ENCODE measurements around the gene CLIC3. TPM values are rescaled to one million over a fixed set of nuclear protein-coding genes. Genes with fewer than 3 reads are reported as not detected.

CLIC3 gene
- total and polyA plus RNA-seq, 2 experiments from 2014 or later: 37.7 to 98.9 TPM

DNA sequence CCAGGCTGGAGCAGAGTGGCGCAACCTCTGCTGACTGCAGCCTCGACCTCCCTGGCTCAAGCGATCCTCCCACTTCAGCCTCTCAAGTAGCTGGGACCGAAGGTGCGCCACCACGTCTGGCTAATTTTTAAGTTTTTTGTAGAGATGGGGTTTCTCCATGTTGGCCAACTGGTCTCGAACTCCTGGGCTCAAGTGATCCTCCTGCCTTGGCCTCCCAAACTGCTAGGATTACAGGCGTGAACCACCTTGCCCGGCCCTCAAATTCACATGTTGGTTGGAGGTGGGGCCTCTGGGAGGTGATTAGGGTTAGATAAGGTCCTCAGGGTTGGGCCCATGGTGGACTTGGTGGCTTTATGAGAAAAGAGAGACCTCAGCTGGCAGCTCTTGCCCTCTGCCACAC, 34.2 kb downstream of the CLIC3 start:
- Histone ChIP-seq H3K4me1 (ENCODE audit: insufficient read depth) (no peaks in the 10 kb centered on the region), H3K9me3 (ENCODE audit: low read depth) (no peaks in the 10 kb centered on the region), H3K27ac (no peak overlapping the region), H2AFZ (no peak overlapping the region), H3K27me3 (replicated peaks; ENCODE audit: insufficient read depth) (no peaks in the 10 kb centered on the region), H3K4me3 (no peak overlapping the region), H4K20me1 (ENCODE audit: insufficient read depth) (no peaks in the 10 kb centered on the region), H3F3A (ENCODE audit: insufficient read depth) (no peaks in the 10 kb centered on the region), H3K9ac (no peak overlapping the region), H3K36me3 (ENCODE audit: low read depth) (no peaks in the 10 kb centered on the region), H3K79me2 (ENCODE audit: insufficient read depth) (no peaks in the 10 kb centered on the region), H3K4me2 (ENCODE audit: unreplicated experiment) (no peak overlapping the region), H3K9me2 (ENCODE audit: insufficient read depth) (no peaks in the 10 kb centered on the region)
- no peak for TF ChIP-seq EZH2 (IDR thresholded peaks at IDR 0.05; ENCODE audit: insufficient read depth, poor library complexity, severe bottlenecking)
- WGBS, 2 experiments (ENCODE audit: low coverage in 1 of 2, low lambda C conversion rate in 2 of 2, missing lambda C conversion rate in 2 of 2): 84 to 85% methylated on average over 9 of the region's 9 CpGs
- no peak for DNase-seq
- in situ Hi-C loops (cut with MboI): no loop called here

DNA sequence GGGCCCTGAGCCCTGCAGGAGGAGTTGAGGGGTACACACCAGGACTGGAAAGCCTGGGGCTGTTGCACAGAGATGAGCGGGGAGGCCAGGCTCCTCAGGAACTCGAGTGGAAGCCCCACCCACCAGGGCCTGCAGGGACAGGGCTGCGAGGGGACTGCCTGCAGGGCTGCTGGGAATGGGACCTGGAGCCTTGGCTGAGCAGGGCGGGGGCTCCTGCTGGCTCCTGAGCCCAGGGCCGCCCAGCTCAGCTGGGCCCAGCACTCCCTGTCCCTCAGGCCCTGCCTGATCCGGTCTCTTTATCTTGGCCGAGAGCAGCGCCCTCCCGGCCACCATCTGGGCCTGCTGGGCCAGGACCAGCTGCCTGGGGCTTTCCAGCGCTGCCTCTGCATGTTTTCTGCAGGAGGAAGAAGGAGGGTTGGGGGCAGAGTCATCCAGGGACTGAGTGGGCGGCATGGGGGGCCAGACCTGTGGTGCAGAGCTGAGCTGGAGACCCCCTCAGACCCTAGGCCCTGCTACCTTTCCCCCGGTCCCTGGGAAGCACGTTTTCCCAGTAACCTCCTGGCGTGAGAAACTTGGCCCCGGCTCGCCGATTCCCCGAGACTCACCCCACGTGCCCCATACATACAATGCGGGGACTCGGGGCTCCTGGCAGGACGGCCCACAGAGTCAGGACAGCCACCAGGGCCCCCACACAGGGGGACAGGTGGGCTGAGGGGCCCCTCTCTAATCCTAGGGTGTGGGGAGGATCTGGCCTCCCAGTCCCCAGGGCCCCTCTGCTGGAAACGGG, 34.9 kb downstream of the CLIC3 start:
- Histone ChIP-seq H3K4me3 (no peak overlapping the region), H2AFZ (no peak overlapping the region), H3K4me2 (ENCODE audit: unreplicated experiment) (no peak overlapping the region), H3K36me3 (ENCODE audit: low read depth) (no peaks in the 10 kb centered on the region), H3K27ac (no peak overlapping the region), H3K4me1 (ENCODE audit: insufficient read depth) (no peaks in the 10 kb centered on the region), H3K9me2 (ENCODE audit: insufficient read depth) (no peaks in the 10 kb centered on the region), H3F3A (ENCODE audit: insufficient read depth) (no peaks in the 10 kb centered on the region), H3K27me3 (replicated peaks; ENCODE audit: insufficient read depth) (no peaks in the 10 kb centered on the region), H4K20me1 (ENCODE audit: insufficient read depth) (no peaks in the 10 kb centered on the region), H3K9ac (no peak overlapping the region), H3K9me3 (ENCODE audit: low read depth) (no peaks in the 10 kb centered on the region), H3K79me2 (ENCODE audit: insufficient read depth) (no peaks in the 10 kb centered on the region)
- TF ChIP-seq EZH2 (IDR thresholded peaks at IDR 0.05; ENCODE audit: insufficient read depth, poor library complexity, severe bottlenecking) (no peak), EZH2phosphoT487 (IDR thresholded peaks at IDR 0.05; ENCODE audit: insufficient read depth, low read depth) (no peak)
- WGBS, 2 experiments (ENCODE audit: low coverage in 1 of 2, low lambda C conversion rate in 2 of 2, missing lambda C conversion rate in 2 of 2): 40 to 49% methylated on average over 21 to 22 of the region's 23 CpGs
- DNase-seq: no peak
- in situ Hi-C loops (cut with MboI): no loop called here

DNA sequence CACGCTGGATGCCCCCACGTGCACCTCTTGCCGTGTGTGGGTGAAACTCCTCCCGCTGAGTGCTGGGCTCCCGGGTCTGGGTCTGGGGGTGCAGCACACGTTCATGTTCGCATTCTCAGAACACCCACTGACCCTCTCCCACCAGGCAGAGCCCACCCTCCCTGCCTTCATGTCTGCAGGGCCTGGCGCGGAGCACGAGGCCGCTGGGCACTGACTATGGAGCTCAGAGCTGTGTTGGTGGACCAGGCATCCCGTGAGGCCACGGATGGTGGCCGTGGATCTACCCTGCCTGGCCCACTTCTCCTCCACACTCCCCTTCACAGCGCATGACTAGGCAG, 35.5 kb downstream of the CLIC3 start:
- in situ Hi-C loops (cut with MboI): no loop called here
- Histone ChIP-seq H4K20me1 (ENCODE audit: insufficient read depth) (no peaks in the 10 kb centered on the region), H3K4me3 (no peak overlapping the region), H3K9me3 (ENCODE audit: low read depth) (no peaks in the 10 kb centered on the region), H3K79me2 (ENCODE audit: insufficient read depth) (no peaks in the 10 kb centered on the region), H3K27me3 (replicated peaks; ENCODE audit: insufficient read depth) (no peaks in the 10 kb centered on the region), H3F3A (ENCODE audit: insufficient read depth) (no peaks in the 10 kb centered on the region), H3K27ac (no peak overlapping the region), H2AFZ (no peak overlapping the region), H3K4me1 (ENCODE audit: insufficient read depth) (no peaks in the 10 kb centered on the region), H3K9ac (no peak overlapping the region), H3K36me3 (ENCODE audit: low read depth) (no peaks in the 10 kb centered on the region), H3K9me2 (ENCODE audit: insufficient read depth) (no peaks in the 10 kb centered on the region), H3K4me2 (ENCODE audit: unreplicated experiment) (no peak overlapping the region)
- no peak for TF ChIP-seq EZH2 (IDR thresholded peaks at IDR 0.05; ENCODE audit: insufficient read depth, poor library complexity, severe bottlenecking)
- TF ChIP-seq EZH2phosphoT487 (IDR thresholded peaks at IDR 0.05; ENCODE audit: insufficient read depth, low read depth): no peak
- 76 to 78% methylated on average over 14 to 15 of the region's 15 CpGs for WGBS, 2 experiments (ENCODE audit: low coverage in 1 of 2, low lambda C conversion rate in 2 of 2, missing lambda C conversion rate in 2 of 2)
- DNase-seq: no peak

DNA sequence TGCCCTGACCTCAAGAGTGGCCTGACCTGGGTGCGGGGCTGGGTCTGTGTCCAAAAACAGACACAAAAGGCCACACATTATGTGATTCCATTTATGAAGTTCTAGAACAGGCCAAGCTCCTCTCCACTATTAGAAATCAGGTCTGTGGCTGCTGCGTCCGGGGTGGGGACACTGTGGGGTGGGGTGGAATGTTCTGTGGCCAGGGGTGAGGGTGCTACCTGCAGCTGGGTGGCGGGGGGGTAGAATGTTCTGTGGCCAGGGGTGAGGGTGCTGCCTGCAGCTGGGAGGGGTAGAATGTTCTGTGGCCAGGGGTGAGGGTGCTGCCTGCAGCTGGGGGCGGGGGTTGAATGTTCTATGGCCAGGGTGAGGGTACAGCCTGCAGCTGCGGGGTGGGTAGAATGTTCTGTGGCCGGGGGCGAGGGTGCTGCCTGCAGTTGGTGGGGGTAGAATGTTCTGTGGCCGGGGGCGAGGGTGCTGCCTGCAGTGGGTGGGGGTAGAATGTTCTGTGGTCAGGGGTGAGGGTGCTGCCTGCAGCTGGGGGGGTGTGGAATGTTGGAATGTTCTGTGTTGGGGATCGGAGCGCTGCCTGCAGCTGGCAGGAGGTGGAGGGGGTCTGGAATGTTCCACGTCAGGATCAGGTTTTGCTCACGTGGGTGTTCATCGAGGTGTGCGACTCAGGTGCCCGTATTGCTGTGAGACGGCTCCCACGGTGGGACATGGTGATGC, 36.0 kb downstream of the CLIC3 start:
- Histone ChIP-seq H3K9me3 (ENCODE audit: low read depth) (no peaks in the 10 kb centered on the region), H2AFZ (no peak overlapping the region), H4K20me1 (ENCODE audit: insufficient read depth) (no peaks in the 10 kb centered on the region), H3K4me2 (ENCODE audit: unreplicated experiment) (no peak overlapping the region), H3F3A (ENCODE audit: insufficient read depth) (no peaks in the 10 kb centered on the region), H3K27me3 (replicated peaks; ENCODE audit: insufficient read depth) (no peaks in the 10 kb centered on the region), H3K9me2 (ENCODE audit: insufficient read depth) (no peaks in the 10 kb centered on the region), H3K4me1 (ENCODE audit: insufficient read depth) (no peaks in the 10 kb centered on the region), H3K36me3 (ENCODE audit: low read depth) (no peaks in the 10 kb centered on the region), H3K79me2 (ENCODE audit: insufficient read depth) (no peaks in the 10 kb centered on the region), H3K9ac (no peak overlapping the region), H3K4me3 (no peak overlapping the region), H3K27ac (no peak overlapping the region)
- DNase-seq: no peak
- in situ Hi-C loops (cut with MboI): no loop called here
- 72 to 80% methylated on average over 7 to 18 of the region's 19 CpGs for WGBS, 2 experiments (ENCODE audit: low coverage in 1 of 2, low lambda C conversion rate in 2 of 2, missing lambda C conversion rate in 2 of 2)
- TF ChIP-seq EZH2phosphoT487 (IDR thresholded peaks at IDR 0.05; ENCODE audit: insufficient read depth, low read depth) (no peak), EZH2 (IDR thresholded peaks at IDR 0.05; ENCODE audit: insufficient read depth, poor library complexity, severe bottlenecking) (no peak)
